Lower leg skin (tissue), 3 donors: Measurements from ENCODE around the gene RAB40AL.
"Not testable (repeated sequence)": the region's sequence is repeated elsewhere in the genome, so short reads cannot be mapped to it uniquely, and the experiment has no call there.

Experiments
- CTCF ChIP-seq, 3 donors: fragments of 450-650 bp; IDR thresholded peaks; one replicate each; pipeline ENCODE4 v1.5.1; 2016; ENCODE audit warnings: antibody characterized with exemption in 3 of 3, mild to moderate bottlenecking in 3 of 3, moderate library complexity in 2 of 3
- POLR2A ChIP-seq, 2 donors: fragments of 450-650 bp; IDR thresholded peaks; one replicate each; pipeline ENCODE4 v1.6.1; 2016 to 2017; ENCODE audit warnings: antibody characterized with exemption in 2 of 2, mild to moderate bottlenecking in 1 of 2, moderate library complexity in 1 of 2

GRCh38 chrX:102971536-102971935 is 34.5 kb downstream of the RAB40AL start:
- not testable (repeated sequence) for TF ChIP-seq CTCF, POLR2A (IDR thresholded peaks at IDR 0.05)
